Activated naive CD8-positive, alpha-beta T cell treated with anti-CD3 and anti-CD28 coated beads, Interleukin-2, amount 50 U/mL, for 16 hours (primary cell): Measurements from ENCODE around the gene AKR1B15.
"Not testable (repeated sequence)": the region's sequence is repeated elsewhere in the genome, so short reads cannot be mapped to it uniquely, and the experiment has no call there.

Experiments
- DNase-seq: peaks from one replicate; pipeline ENCODE4 v3.0.0-alpha.2; 2020; ENCODE audit warnings: low read depth, low spot score

The AKR1B15 gene

DNA sequence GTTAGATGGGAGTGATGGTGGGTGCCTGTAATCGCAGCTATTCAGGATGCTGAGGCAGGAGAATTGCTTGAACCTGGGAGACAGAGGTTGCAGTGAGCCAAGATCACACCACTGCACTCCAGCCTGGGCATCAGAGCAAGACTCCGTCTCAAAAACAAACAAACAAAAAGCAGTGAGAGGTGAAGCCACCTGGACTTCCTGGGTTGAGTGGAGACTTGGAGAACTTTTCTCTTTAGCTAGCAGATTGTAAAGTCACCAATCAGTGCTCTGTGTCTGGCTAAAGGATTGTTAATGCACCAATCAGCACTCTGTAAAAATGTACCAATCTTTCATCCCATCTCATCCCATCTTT is 14.5 kb downstream of the AKR1B15 start:
- DNase-seq = not testable (repeated sequence)

DNA sequence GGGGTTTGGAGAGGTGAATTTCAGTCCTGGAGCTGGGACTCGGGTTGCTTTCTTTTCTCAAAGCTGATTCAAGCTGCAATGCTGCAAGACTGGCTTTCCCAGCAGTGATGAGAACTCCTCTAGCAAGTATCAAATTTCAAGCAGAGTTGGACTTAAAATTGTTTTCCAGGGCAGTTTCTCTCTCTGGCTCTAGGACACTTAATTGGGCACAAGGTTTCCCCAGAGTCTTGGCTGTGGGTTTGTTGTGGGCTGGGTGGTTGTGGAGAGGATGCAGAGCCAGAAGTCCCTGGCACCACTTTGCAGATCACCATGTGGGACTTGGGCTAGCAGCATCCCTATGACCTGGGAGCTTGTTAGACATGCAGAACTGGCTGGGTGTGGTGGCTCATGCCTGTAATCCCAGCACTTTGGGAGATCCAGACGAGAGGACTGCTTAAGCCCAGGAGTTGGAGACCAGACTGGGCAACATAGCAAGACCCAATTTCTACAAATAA is 16.8 kb downstream of the AKR1B15 start:
- no peak for DNase-seq

DNA sequence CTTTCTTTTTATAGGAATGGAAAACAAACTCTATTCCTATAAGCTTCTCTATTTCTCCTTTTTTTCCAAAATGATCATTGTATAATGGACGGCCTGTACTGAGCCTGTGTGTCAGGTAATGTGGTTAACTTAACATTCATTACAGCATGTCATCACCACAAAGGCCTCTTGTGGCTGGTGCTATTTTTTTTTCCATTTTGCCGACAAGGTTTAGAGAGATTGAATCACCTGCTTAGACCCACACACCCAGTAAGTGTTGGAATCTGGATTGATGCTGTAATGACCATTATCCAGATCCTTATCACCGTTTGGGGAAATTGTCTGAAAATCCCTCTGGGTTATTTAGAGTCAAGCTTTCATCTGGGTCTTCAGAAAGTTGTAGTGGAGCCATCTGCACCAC is 18.5 kb downstream of the AKR1B15 start:
- no peak for DNase-seq

DNA sequence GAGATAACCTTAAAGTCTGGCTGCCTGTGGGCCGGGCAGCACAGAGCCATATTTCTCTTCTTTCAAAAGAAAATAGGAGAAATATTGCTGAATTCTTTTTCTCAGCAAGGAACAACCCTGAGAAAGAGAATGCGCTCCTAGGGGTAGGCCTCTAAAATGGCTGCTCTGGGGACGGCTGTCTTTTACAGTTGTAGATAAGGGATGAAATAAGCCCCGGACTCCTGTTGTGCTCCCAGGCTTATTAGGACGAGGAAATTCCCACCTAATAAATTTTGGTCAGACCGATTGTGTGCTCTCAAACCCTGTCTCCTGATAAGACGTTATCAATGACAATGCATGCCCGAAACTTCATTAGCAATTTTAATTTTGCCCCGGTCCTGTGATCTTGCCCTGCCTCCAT is 21.1 kb downstream of the AKR1B15 start:
- DNase-seq = not testable (repeated sequence)

DNA sequence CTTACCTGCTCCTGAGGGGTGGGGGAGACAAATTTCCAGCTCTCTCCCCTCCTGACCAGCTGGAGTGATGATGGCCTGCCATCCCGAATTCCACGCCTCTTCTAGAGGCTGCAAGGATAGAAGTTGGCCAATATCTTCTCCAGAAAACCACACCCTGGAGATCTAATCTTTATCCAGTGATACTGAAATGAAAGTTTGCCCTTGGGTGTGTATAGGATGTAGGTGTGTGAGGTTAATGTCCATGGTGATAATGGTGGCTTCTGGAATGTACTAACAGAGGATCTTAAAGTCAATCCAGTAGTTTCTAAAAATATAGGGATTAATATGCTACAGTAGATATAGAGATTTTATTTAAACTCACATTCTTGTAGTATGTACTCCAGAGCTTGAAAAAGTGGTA is 22.2 kb downstream of the AKR1B15 start:
- no peak for DNase-seq

DNA sequence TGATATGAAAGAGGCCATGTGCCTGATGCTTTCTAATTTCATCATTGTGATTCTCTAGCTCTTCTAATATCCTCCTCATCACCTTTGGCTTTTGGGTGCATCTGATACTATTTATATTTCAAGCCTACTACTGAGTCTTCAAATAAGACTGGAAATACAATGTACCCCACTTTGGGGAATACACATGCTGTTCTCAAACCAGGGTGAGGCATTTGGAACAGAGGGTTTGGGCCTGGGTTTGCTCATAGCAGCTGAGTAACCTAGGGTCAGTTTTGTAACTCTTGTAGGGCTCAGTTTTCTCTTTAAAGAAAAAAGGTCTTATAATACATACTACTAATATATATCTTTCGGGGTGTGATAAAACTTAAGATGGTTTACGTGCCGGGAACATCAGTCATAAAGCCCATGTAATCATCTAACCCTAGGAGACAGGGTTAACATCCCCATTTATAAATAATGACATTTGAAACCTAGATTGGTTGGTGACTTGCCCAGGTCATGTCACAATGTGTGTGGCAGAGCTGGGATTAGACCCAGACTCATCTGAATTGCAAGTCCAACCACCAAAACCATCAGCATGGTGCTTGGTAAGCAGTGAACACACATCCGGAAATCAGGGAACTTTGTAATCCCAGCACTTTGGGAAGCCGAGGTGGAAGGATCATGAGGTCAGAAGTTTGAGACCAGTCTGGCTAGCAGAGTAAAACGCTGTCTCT is 23.0 kb downstream of the AKR1B15 start:
- DNase-seq = no peak

DNA sequence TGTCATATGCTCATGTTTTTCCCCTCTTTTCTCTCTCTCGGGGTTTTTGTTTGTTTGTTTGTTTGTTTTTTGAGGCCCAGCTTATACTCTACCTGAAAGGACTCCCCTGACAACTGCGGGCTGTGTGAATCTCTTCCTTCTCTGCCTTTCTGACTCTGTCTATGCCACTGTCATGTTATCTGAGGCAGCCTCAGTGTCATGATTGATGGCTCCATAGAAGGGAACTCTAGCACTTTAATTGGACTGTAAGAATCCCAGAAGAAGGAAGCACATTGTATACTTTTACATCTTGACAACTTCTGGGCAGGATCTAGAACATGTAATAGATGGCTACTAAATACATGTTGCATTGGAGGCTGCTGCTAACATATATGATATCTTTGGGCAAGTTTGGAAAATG is 25.4 kb downstream of the AKR1B15 start:
- no peak for DNase-seq

DNA sequence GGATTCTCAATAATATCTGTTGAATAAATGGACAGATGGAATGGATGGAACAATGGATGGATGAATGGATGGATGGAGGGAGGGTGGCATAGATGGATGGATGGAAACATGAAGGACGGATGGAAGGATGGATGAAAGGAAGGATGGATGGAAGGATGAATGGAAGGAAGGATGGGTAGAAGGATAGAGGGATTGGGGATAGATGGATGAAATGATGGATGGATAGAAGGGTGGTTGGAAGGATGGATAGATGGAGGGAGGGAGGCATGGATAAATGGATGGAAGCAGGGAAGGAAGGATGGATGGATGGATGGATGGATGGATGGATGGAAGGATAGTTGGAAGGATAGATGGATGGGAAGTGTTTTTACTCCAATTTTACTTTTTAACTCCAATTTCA is 35.4 kb downstream of the AKR1B15 start:
- no peak for DNase-seq

DNA sequence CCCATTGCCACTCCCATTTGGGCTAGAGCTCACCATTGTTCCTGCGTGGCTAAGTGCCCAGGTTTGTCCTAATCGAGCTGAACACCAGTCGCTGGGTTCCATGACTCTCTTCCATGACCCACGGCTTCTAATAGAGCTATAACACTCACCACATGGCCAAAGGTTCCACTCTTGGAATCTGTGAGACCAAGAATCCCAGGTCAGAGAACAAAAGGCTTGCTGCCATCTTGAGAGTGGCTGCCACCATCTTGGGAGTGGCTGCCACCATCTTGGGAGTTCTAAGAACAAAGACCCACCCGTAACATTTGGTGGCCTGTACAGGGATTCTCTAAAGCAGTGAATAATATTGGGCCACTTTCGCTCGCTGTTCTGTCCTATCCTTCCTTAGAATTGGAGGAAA is 37.0 kb downstream of the AKR1B15 start:
- DNase-seq = no peak

DNA sequence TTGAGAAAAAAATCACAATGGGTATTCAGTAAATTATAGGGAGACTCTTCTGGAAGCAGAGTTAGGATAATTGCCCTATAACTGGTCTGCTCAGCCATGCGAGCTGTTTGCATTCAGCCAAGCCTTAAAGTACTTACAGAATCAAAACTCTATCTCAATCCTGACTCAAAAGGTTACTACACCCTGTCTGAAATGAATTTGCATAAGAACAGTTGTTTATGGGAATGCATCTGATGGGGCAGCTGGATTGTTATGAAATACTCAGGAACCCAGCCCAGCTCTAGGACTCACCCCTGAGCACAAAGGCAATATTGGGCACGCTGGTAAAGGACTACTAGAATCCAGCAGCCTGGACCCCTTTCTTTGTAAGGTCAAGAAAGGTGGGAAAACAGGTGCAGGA is 38.8 kb downstream of the AKR1B15 start:
- DNase-seq = no peak

DNA sequence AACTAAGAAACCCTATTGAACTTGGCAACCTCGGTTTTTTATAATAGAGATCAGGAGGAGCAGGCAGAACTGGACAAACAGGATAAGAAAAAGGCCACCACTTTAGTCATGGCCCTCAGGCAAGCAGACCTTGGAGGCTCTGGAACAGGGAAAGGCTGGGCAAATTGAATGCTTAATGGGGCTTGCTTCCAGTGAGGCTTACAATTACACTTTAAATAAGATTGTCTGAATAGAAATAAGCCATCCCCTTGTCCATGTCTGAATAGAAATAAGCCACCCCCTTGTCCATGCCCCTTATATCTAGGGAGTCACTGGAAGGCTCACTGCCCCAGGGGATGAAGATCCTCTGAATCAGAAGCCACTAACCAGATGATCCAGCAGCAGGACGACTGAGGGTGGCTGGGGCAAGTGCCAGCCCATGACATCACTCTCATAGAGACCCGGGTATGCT is 40.6 kb downstream of the AKR1B15 start:
- DNase-seq = no peak

DNA sequence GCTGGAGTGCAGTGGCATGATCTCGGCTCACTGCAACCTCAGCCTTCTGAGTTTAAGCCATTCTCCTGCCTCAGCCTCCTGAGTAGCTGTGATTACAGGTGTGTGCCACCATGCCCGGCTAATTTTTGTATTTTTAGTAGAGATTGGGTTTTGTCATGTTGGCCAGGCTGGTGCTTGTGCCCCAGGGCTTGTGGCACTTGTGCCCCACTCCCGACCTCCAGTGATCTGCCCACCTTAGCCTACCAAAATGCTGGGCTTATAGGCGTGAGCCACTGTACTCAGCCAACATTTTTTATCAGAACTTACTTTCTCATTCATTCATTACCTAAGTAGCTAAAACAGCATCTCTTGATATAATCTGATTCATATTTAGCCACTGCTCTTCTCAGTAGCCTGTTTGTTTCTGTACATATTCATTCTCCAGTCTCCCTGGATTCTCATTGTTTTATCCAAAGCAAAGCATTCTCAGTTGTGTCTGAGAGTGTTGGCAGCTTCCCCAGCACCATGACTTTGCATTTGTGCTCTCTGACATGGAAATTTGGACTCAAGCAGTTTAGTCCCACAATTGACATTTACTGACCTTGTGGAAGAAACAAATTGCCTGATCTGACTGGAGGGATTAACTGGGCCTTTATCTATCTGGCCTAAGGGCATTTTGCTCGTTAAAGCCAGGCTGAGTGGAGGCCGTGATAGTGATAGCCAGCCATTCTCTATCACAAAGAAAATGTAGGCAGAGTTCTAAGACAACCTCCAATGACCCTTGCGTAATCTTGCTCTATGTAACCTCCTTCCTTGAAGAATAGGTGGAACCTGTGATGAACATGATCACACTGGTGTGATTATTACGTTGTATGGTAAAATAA is 44.9 kb downstream of the AKR1B15 start:
- no peak for DNase-seq

DNA sequence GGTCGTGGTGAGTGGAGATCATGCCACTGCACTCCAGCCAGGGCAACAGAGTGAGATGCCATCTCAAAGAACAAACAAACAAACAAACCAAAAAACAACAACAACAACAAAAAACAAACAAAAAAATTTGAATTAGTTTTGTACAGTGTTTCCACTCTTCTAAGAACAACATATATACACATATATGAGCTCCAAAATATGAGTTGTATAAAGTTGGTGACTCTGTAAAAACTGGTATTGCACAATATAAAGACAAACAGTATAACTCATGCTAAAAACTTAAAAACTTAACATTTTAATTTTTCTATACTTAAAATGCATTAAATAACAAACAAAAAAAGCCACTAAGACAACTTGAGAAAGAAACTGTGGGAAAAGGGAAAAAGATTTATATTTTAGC is 46.0 kb downstream of the AKR1B15 start:
- DNase-seq = no peak

DNA sequence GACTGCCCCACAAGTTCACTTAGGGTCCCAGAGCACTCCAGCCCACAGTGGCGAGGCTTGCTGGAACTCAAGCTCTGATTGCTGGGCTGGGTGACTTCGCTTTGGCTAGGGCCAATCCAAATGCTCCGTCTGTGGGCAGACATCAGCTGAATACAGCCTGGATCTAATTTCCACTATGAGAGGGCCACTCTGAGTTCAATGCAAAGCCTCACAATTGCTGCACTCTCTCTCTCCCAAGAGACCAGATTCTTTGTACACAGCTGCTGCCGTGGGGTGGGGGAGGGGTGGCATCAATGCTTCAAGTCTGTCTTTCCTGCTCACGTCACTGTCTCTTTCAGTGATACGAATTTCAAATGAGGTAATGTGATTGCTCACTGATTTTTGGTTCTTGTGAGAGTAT is 50.5 kb downstream of the AKR1B15 start:
- no peak for DNase-seq

DNA sequence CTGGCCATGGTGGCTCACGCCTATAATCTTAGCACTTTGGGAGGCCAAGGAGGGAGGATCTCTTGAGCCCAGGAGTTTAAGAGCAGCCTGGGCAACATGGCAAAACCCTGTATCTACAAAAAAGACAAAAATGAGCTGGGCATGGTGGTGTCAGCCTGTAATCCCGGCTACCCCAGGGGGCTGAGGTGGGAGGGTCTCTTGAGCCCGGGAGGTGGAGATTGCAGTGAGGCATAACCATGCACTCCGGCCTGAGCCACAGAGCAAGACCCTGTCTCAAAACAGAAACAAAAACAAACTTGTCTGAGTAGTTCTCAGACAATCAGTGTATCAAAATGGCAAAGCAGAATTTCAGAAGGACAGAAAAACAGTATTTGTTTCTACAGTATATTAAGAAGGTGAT is 52.5 kb downstream of the AKR1B15 start:
- no peak for DNase-seq

DNA sequence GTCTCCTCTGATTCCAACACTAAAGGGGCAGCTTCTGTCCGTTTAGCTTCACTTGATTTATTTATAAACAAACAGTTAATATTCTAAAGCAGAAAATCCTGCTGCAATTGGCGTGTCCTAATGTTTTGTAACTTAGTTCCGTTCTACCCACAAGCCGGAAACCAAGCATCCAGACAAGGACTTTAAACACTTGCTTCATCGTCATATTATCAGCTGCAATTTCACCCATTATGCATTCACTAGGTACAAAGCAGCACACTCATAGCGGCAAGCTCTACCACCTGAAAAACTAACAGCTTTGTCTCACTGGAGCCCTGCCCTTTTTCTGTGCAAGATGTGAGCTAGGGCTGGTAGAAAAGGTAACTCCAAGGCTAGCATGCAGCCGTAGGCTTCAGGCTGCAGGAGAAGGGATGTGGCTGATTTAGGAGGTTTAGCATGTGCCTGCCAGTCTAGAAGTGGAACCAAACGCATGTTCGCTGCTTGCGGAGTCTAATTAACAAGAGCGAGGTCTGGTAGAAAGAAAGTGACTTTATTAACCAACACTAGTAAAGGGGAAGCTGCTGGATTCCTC is 54.1 kb downstream of the AKR1B15 start:
- DNase-seq = no peak

DNA sequence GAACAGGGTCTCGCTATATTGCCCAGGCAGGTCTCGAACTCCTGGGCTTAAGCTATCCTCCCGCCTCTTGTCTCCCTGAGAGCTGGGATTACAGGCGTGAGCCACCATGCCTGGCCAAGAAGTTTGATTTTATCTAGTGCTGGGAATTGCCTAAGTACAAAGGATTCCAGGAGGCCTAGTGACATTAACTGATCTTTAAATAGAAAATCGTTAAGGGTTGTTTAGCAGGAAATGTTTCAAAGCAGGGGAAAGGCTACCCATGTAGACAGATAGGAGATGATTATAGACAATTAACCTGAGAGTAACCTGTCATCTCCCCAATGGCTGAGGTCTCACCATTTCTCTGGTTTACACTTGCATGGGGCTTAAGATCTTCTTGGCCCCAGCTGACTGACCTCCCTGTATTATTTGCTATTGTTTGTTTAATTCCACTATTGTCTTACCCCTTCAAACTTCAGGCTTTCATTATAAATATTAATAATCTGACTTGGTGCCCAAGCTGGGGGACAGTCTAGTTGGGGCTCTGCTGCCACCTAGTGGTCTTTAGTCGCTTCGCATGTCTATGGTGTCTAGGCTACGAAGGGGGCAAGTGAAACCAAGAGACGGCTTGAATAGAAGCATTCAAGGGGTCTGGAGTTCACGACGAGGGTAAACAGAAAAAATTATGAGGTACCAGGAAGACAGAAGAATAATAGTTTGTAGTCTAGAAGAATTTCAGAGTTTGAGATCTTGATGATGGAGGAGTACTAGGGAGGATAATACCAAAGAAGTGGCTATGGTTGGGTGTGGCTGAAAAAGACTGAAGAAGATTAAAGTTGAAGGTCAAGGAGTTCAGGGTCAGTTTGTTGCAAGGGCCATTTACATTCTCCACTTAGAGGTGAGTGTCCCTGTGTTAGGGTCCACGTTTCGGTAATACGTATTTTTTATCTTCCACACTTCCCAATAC is 57.3 kb downstream of the AKR1B15 start:
- DNase-seq = peak; percentile 29

DNA sequence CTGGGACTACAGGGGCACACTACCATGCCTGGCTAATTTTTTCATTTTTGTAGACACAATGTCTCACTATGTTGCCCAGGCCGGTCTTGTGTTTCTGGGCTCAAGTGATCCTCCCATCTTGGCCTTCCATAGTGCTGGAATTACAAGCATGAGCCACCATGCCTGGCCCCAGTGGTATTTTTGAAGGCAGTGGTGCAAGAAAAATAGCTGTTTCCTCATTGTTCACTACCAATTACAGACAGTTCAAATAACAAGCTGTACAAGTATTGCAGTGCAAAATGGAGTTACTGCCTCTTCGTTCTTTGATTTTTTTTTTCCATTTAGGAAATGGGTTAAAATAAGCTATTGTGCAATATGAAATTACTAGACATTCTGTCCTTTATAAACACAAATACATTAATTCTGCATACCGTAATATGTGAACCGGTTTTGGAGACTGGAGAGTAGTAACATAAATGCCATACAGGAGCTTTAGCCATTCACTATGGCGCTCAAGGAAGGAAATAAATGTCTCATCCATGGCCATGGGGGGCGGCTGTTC is 62.8 kb downstream of the AKR1B15 start:
- no peak for DNase-seq

DNA sequence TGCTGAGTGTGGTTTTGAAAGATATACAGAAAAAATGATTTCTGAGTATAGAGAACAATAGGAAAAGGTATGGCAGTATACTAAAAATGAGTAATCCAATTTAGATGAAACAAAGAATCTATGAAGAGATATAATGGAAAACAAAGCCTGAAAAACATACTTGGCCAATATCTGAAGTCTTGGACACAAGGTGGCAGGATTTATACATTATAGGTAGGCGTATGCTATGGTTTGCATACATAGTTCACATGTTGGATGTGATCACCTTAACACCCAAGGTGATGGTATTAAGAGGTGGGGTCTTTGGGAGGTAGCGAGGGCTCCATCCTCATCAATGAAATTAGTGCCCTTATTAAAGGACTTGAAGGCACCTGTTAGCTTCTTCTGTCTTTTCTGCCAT is 63.3 kb downstream of the AKR1B15 start:
- DNase-seq = no peak

DNA sequence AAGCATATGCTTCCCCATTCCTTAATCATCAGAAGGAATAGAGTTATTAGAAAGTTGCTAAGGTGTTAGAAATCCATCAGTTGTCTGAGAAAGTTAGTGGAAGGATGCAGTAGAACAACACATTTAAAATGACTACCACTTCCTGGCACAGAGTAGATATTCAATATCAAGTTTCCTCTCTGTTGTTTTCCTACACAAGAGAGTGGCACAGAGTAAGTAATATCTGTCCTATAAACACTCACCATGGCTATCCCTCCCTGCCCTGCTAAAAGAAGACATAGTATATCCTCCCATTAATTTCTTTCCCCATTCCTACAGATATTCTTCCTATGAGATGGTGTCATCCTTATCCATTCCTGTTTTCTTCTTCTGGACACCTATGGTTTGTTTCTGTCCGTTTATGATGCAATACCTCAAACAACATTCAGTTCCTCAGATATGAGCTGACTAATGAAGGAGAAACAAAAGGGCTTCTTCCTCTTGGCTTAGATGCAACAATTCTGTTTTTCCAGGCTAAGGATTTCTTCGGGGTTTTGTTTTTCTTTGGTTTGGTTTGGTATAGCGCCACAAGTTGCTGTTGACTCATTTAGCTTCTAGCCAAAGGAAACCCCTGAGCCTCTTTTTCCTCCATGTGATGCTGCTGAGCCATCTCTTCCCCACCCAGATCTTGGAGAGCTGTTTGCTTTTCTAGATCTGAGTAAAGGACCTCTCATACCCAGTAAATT is 64.9 kb downstream of the AKR1B15 start:
- DNase-seq = no peak

DNA sequence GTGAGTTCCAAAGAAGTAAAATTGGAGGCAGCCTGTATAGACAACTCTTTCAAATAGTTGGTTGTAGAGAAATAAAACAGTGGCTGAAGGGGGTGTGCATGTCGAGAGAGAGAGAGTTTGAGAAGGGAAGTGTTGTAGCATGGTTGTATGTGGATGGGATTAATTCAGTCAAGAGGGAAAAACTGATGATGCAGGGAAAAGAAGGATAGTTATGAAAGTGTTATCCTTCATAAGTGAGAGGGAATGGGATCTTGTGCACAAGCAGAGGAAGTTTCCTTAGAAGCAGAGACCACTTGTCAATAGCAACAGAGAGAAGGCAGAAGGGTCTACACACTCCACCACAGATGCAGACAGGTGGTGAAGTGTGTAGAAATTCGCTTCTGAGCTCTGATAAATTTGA is 67.7 kb downstream of the AKR1B15 start:
- no peak for DNase-seq
